Stimulated activated CD8-positive, alpha-beta memory T cell treated with anti-CD3 and anti-CD28 coated beads, Interleukin-15, amount 100 ng/mL, for 24 hours (primary cell): Measurements from ENCODE around the gene EBF3.

ENCODE experiments used
- DNase-seq: peaks from one replicate; pipeline ENCODE4 v3.0.0-alpha.2; 2020; ENCODE audit warnings: low read depth

The EBF3 gene, protein sequence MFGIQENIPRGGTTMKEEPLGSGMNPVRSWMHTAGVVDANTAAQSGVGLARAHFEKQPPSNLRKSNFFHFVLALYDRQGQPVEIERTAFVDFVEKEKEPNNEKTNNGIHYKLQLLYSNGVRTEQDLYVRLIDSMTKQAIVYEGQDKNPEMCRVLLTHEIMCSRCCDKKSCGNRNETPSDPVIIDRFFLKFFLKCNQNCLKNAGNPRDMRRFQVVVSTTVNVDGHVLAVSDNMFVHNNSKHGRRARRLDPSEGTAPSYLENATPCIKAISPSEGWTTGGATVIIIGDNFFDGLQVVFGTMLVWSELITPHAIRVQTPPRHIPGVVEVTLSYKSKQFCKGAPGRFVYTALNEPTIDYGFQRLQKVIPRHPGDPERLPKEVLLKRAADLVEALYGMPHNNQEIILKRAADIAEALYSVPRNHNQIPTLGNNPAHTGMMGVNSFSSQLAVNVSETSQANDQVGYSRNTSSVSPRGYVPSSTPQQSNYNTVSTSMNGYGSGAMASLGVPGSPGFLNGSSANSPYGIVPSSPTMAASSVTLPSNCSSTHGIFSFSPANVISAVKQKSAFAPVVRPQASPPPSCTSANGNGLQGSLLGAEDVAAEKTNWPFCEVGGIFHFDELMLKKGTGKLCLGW

DNA sequence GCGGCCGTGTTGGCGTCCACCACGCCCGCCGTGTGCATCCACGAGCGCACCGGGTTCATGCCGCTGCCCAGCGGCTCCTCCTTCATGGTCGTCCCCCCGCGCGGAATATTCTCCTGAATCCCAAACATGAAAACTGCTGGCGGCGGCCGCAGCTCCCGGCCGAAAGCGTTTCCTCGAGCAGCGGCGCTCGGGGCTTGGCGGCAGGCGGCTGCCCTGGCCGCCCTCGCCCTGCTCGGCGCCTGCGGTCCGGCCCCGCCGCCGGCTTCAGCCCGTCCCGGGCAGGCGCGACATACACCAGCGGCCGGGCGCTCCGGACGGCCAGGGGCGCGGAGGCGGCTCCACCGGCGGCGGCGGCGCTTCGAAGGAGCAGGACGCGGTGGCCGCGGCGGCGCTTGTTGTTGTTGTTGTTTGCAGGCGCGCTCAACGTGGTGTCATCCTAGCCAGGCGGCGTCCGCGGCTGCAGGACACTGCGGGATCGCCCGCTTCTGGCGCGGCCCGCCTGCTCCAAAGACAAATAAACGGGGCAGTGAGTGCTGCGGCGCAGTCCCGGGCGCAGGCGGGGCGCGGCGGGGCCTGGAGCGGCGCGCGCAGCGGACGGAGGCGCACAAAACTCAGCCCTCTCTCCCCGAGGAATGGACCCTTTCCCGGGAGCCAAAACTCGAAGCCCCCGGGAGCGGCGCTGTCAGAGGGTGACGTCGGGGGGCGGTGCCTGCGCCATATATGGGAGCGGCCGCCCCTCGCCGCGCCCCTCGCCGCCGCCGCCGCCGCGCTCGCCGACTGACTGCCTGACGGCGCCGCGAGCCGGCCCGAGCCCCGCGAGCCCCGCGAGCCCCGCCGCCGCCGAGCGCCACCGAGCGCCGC, at the start of gene EBF3:
Gene EBF3, minus strand, starts transcription at position 634 of the 861 bp plus-strand sequence. Its CDS starts 506 bp downstream, at position 128.
- peak; percentile 29 for DNase-seq

DNA sequence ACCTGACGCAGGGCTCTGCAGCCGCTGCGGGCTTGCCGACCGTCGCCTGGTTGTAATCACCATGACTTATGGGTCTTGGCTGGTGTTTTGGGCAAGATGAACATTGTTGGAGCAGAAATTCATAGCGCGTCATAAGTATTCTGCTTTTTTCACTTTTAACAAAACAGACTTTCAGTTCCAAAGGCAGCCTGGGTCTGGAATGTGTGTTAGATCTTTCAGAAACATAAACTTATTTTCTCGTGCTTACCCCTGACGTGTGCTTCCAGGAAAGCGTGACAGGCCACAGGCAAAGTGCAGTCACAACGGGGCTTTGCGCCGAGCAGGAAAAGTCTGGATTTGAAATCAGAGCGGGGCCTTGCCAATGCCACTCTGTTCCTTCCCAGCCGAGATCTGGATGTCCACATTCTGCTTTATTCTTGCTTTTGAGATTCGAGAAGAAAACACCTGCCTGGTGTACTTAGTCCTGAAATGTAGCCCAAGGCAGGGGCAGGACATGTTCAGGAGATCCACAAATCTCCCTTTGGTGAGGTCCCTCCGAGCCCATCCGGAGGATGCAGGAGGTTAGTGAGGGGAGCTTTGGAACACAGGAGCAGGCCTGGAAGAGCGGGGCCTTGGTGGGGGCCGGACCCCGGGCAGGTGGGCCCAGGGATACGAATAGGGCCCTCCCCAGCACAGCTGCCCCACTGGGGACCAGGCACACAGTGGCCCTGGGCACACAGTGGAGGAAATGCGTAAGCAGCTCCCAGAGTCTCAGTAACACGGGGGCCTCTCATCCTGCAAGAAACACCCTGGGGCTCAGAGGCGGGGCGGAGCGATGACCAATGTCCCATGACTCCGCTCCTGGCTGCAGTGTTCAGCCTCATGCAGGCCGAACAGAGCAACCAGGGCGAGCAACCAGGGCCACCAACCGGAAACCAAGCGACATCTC, 49.5 kb upstream of the EBF3 start:
- no peak for DNase-seq

DNA sequence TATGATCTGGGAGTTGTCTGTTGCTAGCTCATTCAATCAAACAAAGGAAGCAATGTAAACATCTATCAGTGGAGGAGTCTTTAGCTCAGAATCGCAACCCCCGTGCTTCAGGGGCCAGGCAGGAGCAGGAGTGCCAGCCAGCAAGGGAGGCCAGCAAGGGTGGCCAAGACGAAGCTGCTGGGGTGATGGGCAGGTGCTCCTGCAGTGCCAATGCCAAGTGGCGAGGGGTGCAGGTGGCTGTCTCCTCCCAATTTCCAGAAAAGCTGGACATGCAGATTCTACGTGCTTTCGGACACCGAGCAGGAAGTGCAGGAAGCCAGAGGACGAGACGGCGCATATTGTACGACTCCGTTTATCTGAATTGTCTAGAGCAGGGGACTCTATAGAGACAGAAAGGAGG, 48.1 kb upstream of the EBF3 start:
- no peak for DNase-seq

DNA sequence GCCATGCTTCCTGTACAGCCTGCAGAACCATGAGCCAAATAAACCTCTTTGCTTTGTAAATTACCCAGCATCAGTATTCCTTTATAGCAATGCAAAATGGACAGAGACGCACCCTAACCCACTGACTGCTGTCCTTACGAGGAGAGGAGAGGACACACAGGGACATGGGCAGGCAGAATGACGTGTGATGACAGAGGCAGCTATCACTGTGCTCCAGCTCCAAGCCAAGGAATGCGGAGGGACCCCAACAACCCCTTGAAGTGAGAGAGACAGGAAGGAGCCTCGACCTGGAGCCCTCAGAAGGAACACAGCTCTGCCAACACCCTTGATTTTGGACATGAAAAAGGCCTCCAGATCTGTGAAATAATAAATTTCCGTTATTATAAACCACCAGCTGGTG, 46.6 kb upstream of the EBF3 start:
- no peak for DNase-seq

DNA sequence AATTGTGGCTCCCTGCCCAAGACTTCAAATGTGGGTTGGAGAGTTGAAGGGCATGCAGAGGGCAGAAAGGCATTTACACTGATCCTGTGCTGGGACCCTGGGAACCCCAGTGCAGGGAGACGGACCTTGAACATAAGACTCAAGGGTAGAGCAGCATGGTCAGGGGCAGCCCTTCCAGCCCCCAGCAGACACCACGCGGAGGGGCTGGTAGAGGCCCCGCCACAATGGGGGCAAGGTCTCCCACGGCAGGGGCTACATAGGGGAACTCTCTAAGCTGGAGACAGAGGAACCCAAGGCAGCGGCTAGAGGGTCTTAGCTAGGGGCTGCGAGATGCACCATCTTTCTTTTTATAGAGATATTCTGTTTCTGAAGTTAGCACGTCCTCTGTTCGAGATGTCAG, 45.2 kb upstream of the EBF3 start:
- DNase-seq = no peak

DNA sequence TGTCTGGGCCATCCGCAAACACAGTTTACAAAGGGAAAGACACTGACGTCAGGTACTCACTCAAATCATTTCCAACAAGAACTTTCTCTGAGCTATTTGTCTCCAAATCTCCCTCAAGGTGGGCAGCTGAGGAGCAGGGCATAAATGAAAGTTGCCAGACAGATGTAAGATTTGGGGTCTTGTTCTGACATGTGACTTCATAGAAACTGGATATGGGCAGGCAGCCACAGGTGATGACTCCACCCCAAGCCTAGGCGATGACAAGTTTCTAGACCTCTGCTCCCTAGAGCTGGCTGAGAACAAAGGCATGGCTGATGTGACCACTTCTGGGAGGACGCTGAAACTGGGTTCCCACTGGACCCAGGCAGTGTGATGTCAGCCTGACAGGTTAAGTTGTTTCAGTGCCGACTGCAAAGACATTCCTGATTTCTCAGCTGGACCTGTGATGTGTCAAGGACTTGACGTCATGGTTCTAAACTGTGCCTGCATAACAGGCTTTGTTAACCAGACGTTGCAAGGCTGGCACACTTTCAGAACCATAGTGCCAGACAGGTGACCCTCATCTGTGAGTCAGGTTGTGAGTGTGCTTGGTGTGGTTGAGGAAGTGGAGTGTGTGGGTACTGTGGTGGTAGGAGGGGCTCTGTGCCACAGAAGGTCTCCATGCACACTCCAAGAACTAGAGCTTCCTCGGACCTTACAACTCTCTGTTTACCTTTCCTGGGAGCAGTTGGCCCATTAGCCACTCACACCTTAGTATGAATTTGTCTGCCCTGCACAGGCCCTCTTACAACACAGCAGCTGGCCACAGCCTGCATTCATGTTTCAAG, 39.9 kb upstream of the EBF3 start:
- DNase-seq = no peak

DNA sequence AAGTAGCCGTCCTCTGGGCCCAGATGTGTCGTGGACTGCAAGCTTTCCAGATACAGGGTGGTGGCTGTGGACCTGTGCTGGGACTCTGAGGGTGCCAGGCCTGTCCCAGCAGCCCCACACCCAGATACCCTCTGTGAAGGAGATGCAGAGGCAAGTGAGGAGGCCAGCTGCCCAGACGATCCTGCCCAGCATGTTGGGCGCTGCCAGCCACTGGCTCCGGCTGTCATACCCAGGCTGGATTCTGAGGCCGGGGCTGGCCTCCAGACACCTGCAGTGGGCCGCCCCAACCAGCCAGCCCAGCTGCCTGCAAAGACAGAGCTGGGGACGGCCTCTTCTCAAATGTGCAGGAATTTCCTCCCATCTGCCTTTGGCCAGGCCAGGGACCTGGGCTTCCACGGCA, 39.1 kb upstream of the EBF3 start:
- DNase-seq = no peak

DNA sequence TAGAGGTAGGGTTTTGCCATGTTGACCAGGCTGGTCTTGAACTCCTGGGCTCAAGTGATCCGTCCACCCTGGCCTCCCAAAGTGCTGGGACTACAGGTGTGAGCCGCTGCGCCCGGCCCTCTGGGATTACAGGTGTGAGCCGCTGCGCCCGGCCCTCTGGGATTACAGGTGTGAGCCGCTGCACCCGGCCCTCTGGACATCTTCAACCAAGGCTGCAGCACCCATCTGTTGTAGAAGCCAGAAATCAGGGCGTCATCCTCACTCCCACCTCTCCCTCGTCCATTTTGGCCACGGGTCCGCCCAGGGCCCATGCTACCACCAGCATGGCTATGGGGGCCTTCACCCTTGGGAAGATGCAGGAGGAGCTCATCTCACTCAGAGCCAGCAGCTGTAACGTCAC, 38.5 kb upstream of the EBF3 start:
- DNase-seq = no peak

DNA sequence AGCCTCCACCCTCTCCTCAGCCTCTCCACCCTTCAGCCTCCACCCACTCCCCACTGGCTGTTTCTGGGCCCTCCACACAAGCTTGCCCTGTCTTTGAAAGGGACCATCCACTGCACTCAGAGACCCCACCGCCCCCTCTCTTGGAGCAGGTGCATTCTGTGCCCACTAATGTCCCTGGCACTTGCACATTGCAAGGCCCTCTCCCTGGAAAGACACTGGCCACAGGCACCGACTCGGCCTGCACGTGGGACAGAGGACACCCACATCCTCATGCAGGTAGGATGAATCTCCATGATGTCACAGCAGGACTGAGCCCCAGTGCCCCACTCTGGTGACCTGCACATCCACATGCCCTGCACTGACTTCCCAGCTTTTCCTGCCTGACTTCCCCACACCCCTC, 36.8 kb upstream of the EBF3 start:
- no peak for DNase-seq

DNA sequence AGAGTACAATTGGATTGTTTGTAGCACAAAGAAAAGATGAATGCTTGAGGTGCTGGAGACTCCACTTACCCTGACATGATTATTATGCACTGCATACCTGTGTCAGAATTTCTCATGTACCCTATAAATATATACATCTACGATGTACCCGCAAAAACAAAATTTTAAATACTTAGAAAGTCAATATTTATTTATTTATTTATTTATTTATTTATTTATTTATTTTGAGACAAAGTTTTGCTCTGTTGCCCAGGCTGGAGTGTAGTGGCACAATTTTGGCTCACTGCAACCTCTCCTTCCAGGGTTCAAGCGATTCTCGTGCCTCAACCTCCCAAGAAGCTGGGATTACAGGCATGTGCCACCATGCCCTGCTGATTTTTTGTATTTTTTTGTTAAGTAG, 35.1 kb upstream of the EBF3 start:
- DNase-seq = no peak

DNA sequence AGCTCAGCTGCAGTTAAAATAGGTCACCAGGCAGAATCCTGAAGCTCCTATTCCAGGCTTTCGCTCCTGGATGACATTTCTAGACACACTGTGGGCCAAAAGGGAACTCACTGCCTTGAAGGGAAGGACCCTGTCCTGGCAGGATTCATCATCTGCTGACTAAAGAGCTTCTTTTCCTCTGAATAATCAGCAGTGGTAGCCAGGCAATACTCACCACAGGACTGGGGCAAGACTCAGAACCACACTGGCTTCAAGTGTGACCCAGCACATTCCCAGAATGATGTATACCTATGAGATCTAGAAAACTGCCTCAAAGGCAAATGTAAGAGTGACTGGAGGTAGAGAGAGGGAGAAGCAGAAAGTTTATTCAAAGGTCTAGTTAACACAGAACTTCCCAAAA, 29.5 kb upstream of the EBF3 start:
- no peak for DNase-seq

DNA sequence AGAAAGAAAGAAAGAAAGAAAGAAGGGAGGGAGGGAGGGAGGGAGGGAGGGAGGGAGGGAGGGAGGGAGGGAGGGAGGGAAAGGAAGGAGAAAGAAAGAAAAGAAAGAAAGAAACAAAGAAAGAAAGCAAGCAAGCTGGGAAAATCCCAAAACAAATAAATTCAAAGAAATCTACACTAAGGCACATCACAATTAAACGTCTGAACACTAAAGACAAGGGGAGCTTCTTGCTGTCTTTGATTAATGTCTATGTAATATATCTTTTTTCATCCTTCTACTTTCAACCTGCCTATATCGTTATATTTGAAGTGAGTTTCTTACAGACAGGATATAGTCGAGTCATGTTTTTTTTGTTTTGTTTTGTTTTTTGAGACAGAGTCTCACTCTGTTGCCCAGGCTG, 28.3 kb upstream of the EBF3 start:
- DNase-seq = no peak

DNA sequence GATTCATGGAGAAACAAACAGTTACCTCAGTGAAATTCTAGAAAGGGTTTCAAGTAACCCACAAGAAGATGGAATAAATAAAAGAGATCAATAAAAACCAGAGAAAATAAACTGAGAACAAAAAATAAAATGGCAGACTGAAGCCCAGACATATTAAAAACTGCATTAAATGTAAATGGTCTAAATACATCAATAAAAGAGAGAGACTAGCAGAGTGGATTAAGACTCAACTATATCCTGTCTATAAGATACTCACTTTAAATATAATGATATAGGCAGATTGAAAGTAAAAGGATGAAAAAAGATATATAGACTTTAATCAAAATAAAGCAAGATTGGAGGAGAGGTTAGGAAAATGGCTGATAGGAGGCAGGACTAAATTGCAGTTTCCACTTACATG, 18.8 kb upstream of the EBF3 start:
- no peak for DNase-seq

DNA sequence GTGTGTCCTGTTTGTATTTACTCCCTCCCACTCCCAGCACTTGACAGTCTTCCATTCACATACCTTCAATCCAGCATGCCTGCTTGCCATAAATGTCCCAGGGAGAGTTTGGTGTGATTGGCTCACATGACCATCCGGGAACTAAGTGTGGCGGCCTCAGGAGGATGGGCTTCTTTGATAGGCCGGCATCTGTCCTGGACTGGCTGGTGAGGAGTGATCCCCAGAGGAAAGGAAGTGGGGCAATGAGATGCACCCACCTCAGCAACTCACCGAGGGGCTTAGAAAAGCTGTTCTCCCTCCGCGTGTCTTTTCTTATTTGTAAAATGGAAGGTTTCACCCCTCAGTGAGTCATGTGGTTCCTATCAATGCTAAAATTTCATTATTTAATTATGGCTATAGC, 14.9 kb upstream of the EBF3 start:
- DNase-seq = no peak

DNA sequence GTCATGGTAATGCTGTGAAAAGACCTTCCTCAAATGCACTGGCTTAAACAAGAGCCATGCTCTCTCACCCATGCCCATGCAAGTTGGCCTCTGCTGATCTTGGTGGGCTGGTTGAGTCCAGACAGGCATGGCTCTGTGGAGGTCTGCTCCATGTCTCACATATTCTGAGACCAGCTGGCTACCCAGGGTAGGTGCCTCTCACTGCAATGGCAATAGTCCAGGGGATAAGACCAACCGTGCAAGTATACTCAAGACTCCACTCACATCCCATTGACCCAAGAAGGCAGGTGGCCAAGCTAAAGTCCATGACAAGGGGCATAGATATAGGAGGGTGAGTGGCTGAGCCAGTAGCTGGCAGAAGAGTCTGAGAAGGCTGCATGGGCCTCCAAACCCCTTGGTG, 14.2 kb upstream of the EBF3 start:
- DNase-seq = no peak

DNA sequence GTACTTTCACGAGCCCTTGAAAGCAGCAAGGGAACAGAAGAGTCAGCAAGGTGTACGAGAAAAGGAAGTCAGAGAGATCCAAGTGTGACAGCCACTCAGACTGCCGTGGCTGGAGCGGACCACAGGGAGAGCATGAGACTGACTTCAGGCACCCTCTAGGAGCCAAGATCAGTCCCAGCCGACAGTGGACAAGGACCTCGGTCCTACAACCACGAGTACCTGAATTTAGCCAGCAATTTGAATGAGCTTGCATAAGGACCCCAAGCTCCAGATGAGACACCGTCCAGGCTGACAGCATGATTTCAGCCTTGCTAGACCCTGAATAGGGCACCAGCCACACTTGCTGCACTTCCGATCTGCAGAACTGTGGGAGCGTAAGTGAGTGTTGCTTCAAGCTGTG, 13.7 kb upstream of the EBF3 start:
- DNase-seq = no peak

DNA sequence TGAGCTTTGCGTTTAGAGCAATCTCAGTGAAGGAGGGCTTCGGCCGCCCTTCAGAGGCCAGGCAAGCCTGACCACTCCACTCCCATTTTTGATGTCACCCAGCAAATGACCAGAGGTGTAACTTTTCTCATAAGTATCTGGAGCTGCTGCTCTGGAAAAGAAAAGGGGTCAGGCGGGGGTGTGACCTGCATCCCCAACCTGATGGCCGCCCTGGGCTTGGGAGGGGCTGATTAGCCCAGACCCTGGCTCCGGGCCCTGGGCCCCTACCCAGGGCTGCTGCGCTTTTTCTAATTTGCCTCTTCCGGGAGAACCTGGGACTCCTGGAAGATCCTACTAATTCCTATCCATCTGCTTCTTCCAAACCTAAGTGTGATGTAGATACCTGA, 9.6 kb upstream of the EBF3 start:
- DNase-seq = no peak

DNA sequence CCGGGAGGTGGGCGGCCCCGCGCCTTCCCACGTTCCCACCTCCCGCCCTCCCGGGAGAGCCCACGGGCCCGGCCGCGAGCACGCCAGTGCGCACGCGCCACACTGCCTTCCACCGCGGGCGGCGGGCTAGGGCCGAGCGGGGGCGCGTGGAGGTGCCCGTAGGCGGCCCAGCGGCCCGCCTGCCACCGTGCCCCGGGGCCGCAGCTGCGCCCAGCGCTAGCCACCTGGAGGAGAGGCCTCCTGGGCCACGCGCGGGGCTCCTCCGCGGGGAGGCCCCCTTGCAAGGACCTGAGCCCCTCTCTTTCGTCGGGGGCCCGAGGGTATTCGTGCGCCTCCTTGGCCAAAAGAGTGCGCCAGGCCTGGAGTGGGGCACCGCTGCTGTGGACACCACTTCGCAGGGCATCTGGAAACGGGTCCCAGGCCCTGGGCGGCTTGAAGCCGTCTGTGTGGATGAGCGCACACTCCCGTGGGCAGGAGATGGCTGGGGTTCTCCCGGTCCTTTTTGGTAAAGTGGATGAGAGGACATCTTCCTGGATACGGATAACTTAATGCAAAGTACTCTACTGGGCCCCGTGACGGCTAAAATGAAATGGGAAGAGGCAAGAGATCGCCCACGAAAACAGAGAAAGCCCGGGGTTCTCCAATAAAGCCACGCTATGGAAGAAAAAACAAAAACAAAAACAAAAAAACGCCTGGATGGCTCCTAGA, 9.0 kb upstream of the EBF3 start:
- no peak for DNase-seq

DNA sequence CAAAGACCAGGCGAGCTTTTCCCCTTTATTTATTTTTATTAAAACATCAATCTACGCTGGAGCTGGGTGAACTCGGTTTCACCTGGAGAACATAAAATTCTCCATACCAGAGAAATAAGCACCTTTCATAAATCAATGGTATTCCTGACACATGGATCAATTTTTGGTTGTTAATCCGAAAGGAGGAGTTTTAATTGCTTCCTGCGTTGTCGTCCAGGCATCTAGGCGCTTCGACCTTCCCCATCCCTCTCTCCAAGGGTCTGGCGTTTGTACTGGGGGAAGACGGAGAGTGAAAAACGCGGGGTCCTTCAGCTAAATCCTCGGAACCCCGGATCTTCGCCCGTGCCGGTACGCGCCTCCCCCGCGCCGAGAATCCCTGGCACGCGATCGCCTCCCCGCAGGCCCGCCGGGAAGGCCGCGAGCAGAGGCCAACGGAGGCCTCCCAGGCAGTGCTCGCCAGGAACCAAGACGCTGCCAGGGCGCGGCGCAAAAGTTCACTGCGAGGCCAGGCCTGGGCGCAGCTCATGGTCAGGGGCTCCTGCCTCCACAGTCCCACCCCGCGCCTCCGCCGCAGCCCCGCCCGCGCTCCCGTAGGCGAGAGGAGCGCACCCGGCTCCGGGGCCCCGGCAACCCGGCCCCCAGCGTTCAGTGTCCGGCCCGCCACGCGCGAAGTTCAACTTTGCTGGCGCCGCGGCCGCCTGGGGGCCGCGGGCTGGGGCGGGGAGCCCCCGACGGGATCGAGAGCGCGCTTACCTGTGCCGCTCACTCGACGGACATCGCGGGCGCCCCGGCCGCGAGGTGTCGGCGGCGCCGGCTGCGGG, 8.3 kb upstream of the EBF3 start:
- no peak for DNase-seq
